ENCODE measurements around the gene AANAT. TPM values are rescaled to one million over a fixed set of nuclear protein-coding genes. Genes with fewer than 3 reads are reported as not detected.
"Not testable (repeated sequence)": the region's sequence is repeated elsewhere in the genome, so short reads cannot be mapped to it uniquely, and the experiment has no call there.

The AANAT gene
- total and polyA plus RNA-seq, 2 donors (not counting 3 experiments of a cell fraction or from before 2014, with no cell fraction given): not detected

- H3K9me3 ChIP-seq (replicated peaks; ENCODE audit: control insufficient read depth, insufficient read depth, low read length): no peaks in the 10 kb centered on the region
- intact Hi-C loops (cut with micrococcal nuclease) (no loop called here), dilution Hi-C loops (cut with MboI; ENCODE audit: extremely low pct_ligation_motif_present, low sequenced_read_pairs) (no loop called here)
- CTCF ChIA-PET: interaction anchor here (0.8 to 2.6 kb wide), 5 partner anchors 10 to 105 kb away, joined by 3 to 13 read pairs (median 5); no protein-coding TSS in a partner anchor
- no peaks in the 10 kb centered on the region for H3K79me2 ChIP-seq (ENCODE audit: control insufficient read depth, insufficient read depth, low read length)
- no peak for TF ChIP-seq POLR2A (IDR thresholded peaks at IDR 0.05; ENCODE audit: low read depth, low read length)
- TF ChIP-seq GATA2 (IDR thresholded peaks at IDR 0.05; ENCODE audit: insufficient read depth, insufficient read length, low read depth, low read length): no peak
- TF ChIP-seq CTCF (IDR thresholded peaks at IDR 0.05; ENCODE audit: extremely low read depth in 1 of 2, insufficient read depth in 1 of 2, low read depth in 1 of 2, low read length in 2 of 2): no peak
- no peak overlapping the region for H3K9ac ChIP-seq (replicated peaks; ENCODE audit: extremely low read depth, insufficient read depth, low read length)
- no peaks in the 10 kb centered on the region for H4K20me1 ChIP-seq (replicated peaks; ENCODE audit: control insufficient read depth, extremely low read depth, insufficient read depth, low read length)
- no peak overlapping the region for H3K4me2 ChIP-seq (ENCODE audit: insufficient read depth, low read length)
- BruUV-seq (replicated peaks): no TSS peak
- H3K4me1 ChIP-seq (ENCODE audit: control insufficient read depth, extremely low read depth, insufficient read depth, low read length): no peaks in the 10 kb centered on the region
- DNase-seq (ENCODE audit: low read depth, low spot score): no peak
- H3K27ac ChIP-seq (ENCODE audit: insufficient read depth, low read depth, low read length): no peak overlapping the region
- H3K4me3 ChIP-seq (replicated peaks in 1 of 3; ENCODE audit: insufficient read depth in 1 of 3, low read depth in 1 of 3, low read length in 3 of 3): no peak overlapping the region
- no peaks in the 10 kb centered on the region for H3K9me1 ChIP-seq (replicated peaks; ENCODE audit: control insufficient read depth, extremely low read depth, insufficient read depth, low read length)
- FAIRE-seq: no peak
- POLR2A ChIA-PET: no interaction called here
- H3K36me3 ChIP-seq (ENCODE audit: control insufficient read depth in 2 of 2, extremely low read depth in 1 of 2, insufficient read depth in 2 of 2, low read length in 2 of 2): no peaks in the 10 kb centered on the region
- H3K27me3 ChIP-seq (ENCODE audit: control insufficient read depth in 2 of 2, insufficient read depth in 2 of 2, low read length in 2 of 2): peaks cover 0 to 2% of the 10 kb centered on the region in 2 experiments
- H2AFZ ChIP-seq (ENCODE audit: low read depth, low read length): no peak overlapping the region
These were observed 45.9 kb downstream of the AANAT start for GRCh38 chr17:76513306-76513692.

DNA sequence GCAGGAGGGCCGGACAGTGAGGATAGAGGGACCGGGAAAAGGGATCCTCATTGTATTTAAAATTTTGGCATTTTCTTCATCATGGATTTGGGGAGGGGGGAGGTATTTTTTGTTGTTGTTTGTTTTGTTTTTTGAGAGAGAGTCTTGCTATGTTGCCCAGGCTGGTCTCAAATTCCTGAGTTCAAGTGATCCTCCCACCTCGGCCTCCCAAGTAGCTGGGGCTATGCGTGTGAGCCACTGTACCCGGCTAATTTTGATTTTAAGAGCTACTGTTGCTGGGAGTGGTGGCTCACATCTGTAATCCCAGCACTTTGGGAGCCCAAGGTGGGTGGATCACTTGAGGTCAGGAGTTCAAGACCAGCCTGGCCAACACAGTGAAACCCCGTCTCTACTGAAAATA is 47.0 kb downstream of the AANAT start:
- dilution Hi-C loops (cut with MboI; ENCODE audit: extremely low pct_ligation_motif_present, low sequenced_read_pairs); H3K4me3 ChIP-seq (replicated peaks in 1 of 3; ENCODE audit: insufficient read depth in 1 of 3, low read depth in 1 of 3, low read length in 3 of 3); H3K9ac ChIP-seq (replicated peaks; ENCODE audit: extremely low read depth, insufficient read depth, low read length); H2AFZ ChIP-seq (ENCODE audit: low read depth, low read length); H3K9me1 ChIP-seq (replicated peaks; ENCODE audit: control insufficient read depth, extremely low read depth, insufficient read depth, low read length); intact Hi-C loops (cut with micrococcal nuclease); H3K4me1 ChIP-seq (ENCODE audit: control insufficient read depth, extremely low read depth, insufficient read depth, low read length); H3K79me2 ChIP-seq (ENCODE audit: control insufficient read depth, insufficient read depth, low read length); H4K20me1 ChIP-seq (replicated peaks; ENCODE audit: control insufficient read depth, extremely low read depth, insufficient read depth, low read length); H3K27ac ChIP-seq (ENCODE audit: insufficient read depth, low read depth, low read length); BruUV-seq (replicated peaks); H3K9me3 ChIP-seq (replicated peaks; ENCODE audit: control insufficient read depth, insufficient read depth, low read length); H3K27me3 ChIP-seq (ENCODE audit: control insufficient read depth in 2 of 2, insufficient read depth in 2 of 2, low read length in 2 of 2); FAIRE-seq; DNase-seq (ENCODE audit: low read depth, low spot score); H3K36me3 ChIP-seq (ENCODE audit: control insufficient read depth in 2 of 2, extremely low read depth in 1 of 2, insufficient read depth in 2 of 2, low read length in 2 of 2); POLR2A ChIA-PET; H3K4me2 ChIP-seq (ENCODE audit: insufficient read depth, low read length): not testable (repeated sequence)
- CTCF ChIA-PET: interaction anchor here (1.1 to 2.6 kb wide), 4 partner anchors 9 to 109 kb away, joined by 4 to 13 read pairs (median 8); no protein-coding TSS in a partner anchor

All from endothelial cell of umbilical vein (primary cell).